ENCODE data around the gene ZNF512B.

- TF ChIP-seq GATA2 (IDR thresholded peaks at IDR 0.05; ENCODE audit: low read depth, low read length), result no peak
- TF ChIP-seq GATA3 (IDR thresholded peaks at IDR 0.05; ENCODE audit: low read depth, low read length), result no peak
Measured at GRCh38 chr20:64011366-64011779, 41.6 kb upstream of the ZNF512B start.

All from SH-SY5Y (cell line).